Omental fat pad (tissue), 4 donors: Measurements from ENCODE around the gene UBE2G1. TPM values are rescaled to one million over a fixed set of nuclear protein-coding genes. Genes with fewer than 3 reads are reported as not detected.

Experiments
- ATAC-seq: fragments of 150-250 bp; one replicate; pipeline ENCODE4 v1.9.1; 2016; ENCODE audit warnings: mild to moderate bottlenecking, moderate library complexity; ENCODE audit not compliant: low FRiP score
- DNase-seq: peaks from one replicate; pipeline ENCODE4 v3.0.0-alpha.2; 2019; ENCODE audit warnings: low spot score
- total RNA-seq, 4 donors: library from RNA; depleted of rRNA; stranded (reverse); fragments of >200 nt; gene quantifications; one replicate each; pipeline ENCODE4 v1.1.0, GENCODE V29; 2016
- TF ChIP-seq, protein P1 (sequence below), 3 donors: fragments of 450-650 bp; IDR thresholded peaks; one replicate each; pipeline ENCODE4 v1.5.1; 2016 to 2017; ENCODE audit warnings: antibody characterized with exemption in 3 of 3, mild to moderate bottlenecking in 3 of 3, moderate library complexity in 2 of 3

The UBE2G1 gene
- total RNA-seq, 4 donors from 2014 or later = 34.7 to 45.6 (median 40.3) TPM

DNA sequence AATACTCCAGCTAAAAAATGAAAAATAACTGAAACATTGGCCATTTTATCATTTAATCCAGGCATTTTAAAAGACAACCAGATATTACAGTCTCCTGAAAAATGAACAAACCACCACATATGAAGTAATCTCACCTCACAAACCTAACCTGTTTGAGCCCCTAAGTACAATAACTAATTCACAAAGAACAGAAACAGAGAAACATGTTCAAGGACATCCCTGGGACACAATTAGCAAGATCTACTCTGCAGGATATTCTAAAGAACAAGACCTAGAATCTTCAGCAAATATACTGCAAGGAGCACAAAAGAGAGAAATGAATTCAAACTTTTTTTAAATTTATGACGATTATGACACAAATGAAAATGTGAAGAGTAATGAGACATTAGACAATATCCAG is 51.9 kb downstream of the UBE2G1 start:
- DNase-seq (no peak), ATAC-seq (no peak)

DNA sequence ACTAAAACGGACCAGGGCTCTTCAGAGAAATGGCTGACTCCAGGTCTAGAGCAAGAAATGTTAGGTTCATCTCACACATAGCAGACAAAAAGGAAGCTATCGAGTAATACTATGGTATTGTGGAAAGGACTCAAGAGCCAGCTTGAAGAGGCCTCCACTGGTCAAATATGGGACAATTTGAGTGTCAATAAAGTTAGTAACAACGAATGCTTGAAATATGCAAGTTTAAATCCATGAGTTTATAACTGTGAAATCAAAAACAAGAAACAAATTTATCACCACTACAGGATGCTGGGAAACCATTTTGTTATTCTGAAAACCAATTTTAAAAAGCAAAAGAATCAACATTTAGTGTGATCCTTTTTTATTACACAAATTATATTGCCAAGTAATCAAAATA is 52.3 kb downstream of the UBE2G1 start:
- no peak for ATAC-seq
- TF ChIP-seq, protein P1, sequence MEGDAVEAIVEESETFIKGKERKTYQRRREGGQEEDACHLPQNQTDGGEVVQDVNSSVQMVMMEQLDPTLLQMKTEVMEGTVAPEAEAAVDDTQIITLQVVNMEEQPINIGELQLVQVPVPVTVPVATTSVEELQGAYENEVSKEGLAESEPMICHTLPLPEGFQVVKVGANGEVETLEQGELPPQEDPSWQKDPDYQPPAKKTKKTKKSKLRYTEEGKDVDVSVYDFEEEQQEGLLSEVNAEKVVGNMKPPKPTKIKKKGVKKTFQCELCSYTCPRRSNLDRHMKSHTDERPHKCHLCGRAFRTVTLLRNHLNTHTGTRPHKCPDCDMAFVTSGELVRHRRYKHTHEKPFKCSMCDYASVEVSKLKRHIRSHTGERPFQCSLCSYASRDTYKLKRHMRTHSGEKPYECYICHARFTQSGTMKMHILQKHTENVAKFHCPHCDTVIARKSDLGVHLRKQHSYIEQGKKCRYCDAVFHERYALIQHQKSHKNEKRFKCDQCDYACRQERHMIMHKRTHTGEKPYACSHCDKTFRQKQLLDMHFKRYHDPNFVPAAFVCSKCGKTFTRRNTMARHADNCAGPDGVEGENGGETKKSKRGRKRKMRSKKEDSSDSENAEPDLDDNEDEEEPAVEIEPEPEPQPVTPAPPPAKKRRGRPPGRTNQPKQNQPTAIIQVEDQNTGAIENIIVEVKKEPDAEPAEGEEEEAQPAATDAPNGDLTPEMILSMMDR (IDR thresholded peaks at IDR 0.05) = no peak
- DNase-seq = no peak

More for the DNA sequence above, 51.9 kb downstream of the UBE2G1 start:
- TF ChIP-seq, protein P1 (IDR thresholded peaks at IDR 0.05) = no peak

DNA sequence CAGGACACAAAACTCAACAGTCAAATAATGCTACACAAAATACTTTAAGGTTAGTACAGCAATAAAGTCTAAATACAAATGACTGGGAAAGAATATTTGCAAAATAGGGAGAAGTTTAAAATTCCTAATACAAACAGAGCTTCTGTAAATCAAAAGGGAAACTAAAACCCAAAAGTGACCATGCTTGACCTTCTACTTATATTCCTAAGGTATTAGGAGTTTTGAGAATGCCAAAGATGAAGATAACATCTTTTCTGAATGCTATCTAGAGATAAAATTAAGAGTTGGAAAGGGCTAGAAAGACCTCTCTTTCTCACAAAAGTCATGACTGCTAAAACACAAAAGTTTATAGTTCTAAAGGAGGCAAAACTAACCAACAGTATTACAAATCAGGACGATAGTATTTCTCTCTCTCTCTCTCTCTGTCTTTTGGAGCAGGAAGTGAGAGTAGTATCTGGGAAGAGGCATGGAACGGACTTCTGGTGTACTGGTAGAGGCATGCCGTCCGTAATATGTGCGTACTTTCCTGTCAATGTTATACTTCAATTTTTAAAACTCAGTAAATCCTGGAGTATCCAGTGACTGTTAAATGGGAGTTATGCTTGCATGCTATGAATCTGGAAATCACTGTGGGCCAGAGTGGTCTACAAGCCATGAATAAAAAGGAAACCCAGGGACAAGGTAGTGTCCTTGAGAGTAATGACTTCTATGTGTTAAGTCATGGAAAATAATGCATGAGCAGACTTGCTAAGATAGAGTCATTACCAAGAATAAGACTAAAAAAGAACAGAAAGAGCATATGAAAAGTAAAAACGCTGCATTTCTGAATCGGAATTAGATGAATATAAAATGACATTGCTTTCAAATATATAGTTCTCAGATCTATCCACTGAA is 53.0 kb downstream of the UBE2G1 start:
- no peak for DNase-seq
- TF ChIP-seq, protein P1 (IDR thresholded peaks at IDR 0.05) = no peak
- no peak for ATAC-seq

DNA sequence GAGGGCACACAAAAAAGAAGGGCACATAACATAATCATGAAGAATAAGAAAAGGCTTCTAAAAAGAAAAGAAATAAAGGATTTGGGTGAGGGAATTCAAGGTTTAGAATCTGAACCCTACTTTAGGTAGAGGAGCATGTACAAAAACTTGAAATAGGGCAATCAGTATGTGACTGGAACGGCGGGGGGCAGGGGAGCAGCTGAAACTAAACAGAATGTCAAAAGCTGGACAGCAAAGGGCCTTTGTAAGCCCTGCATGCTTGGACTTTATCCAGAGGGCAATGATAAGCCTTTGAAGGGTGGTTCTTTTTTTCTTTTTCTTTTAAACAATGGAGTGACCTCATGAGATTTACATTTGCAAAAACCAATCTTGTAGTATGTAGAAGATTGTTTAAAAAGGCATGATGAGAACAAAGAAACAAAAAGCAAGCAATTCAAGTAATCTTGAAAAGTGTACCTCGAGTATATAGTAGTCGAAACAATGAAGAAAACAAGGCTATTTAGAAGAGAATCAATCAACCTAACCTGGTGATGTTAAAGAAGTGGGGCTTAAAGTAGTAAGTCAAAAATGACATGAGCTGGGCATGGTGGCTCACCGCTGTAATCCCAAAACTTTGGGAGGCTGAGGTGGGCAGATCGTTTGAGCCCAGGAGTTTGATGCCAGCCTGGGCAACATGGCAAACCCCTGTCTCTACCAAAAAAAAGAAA is 56.0 kb downstream of the UBE2G1 start:
- TF ChIP-seq, protein P1 (IDR thresholded peaks at IDR 0.05) = no peak
- ATAC-seq (no peak), DNase-seq (no peak)

DNA sequence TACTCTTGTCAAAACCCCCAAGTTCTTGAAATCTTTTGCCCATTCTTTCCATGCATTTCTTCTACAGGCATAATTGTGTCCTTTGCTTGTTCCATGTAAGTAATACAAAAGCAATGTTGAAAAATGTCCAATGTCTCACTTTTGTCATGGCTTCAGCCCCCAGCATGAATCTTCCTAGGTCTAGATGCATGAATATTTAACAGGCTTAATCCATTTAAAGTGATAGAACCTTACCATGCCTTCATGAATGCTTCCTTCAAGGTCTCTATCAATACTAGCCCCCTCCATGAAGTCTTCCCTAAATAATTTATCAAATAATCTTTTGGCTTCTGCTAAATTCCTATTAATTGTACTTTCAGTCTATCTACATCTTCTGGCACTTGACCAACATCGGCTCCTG is 56.6 kb downstream of the UBE2G1 start:
- ATAC-seq (no peak), DNase-seq (no peak)
- TF ChIP-seq, protein P1 (IDR thresholded peaks at IDR 0.05) = no peak

DNA sequence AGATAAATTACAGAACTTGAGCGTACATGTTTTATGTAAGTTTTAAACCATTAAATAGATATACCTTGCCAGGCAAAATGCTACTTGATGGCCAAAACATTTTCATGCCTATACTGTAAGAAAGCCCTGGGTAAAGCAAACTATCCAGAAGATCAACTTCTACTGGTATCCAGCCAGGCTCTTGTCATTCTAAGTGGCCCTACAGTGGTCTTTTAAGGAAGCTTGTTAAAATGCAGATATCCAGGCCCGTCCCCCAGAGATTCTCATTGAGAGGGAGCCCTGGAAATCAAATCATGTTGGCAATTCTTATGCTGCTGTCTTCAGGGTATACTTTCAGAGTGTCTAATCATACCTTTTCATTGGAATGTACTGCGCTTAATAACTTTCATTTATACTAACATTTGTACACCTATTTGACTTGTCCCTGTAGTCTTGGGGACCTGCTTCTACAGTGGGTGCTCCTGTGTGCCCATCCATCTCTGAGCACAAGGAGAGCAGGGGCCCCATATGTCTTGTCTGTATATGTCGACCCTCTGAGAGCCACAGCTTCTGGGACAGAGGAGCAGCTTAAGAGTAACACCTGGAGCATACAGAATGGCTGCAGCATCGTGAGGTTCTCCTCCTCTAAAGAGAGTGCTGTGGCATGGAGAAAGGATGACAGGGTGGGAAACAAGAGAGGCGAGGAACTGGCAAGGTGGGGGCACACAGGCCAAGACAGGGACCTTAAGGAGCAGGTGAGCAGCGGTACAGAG is 59.1 kb downstream of the UBE2G1 start:
- no peak for ATAC-seq
- DNase-seq = no peak
- TF ChIP-seq, protein P1 (IDR thresholded peaks at IDR 0.05) = no peak
